Osteoblast (primary cell): ENCODE results near the gene CATSPERB. TPM values are rescaled to one million over a fixed set of nuclear protein-coding genes. Genes with fewer than 3 reads are reported as not detected.

Experiments
- DNase-seq: peaks from one replicate; pipeline ENCODE4 v3.0.0; 2011; ENCODE audit warnings: low spot score, mixed read lengths; ENCODE audit not compliant: insufficient read length; ENCODE audit errors: missing footprints
- H2AFZ ChIP-seq: 2 replicates; pipeline ENCODE4 v1.6.0; 2011; ENCODE audit warnings: mild to moderate bottlenecking, low read length
- H3K27ac ChIP-seq: 2 replicates; pipeline ENCODE4 v1.5.1; 2011; ENCODE audit warnings: mild to moderate bottlenecking, low read depth, low read length, moderate library complexity
- H3K27me3 ChIP-seq: 2 replicates; pipeline ENCODE4 v1.6.0; 2012; ENCODE audit warnings: mild to moderate bottlenecking, control low read depth, inconsistent platforms, low read length, moderate library complexity; ENCODE audit not compliant: insufficient read depth
- H3K36me3 ChIP-seq: 2 replicates; pipeline ENCODE4 v1.5.1; 2011; ENCODE audit warnings: mild to moderate bottlenecking, low read length, control low read depth, moderate library complexity; ENCODE audit not compliant: insufficient read depth
- H3K4me1 ChIP-seq: 2 replicates; pipeline ENCODE4 v1.5.1; 2011; ENCODE audit warnings: mild to moderate bottlenecking, low read length, control low read depth, moderate library complexity; ENCODE audit not compliant: insufficient read depth
- H3K4me2 ChIP-seq: 2 replicates; pipeline ENCODE4 v1.6.0; 2011; ENCODE audit warnings: mild to moderate bottlenecking, low read length; ENCODE audit not compliant: insufficient read depth
- H3K4me3 ChIP-seq: fragments of 200-600 bp; sonication (generic); 3 replicates; pipeline ENCODE4 v1.5.1; 2012; ENCODE audit warnings: mild to moderate bottlenecking, low read length, inconsistent platforms; ENCODE audit not compliant: insufficient read depth
- H3K79me2 ChIP-seq: 2 replicates; pipeline ENCODE4 v1.6.0; 2012; ENCODE audit warnings: mild to moderate bottlenecking, low read length, control low read depth, inconsistent platforms; ENCODE audit not compliant: insufficient read depth
- H3K9me3 ChIP-seq: 2 replicates; pipeline ENCODE4 v1.5.1; 2011; ENCODE audit warnings: low read depth, low read length, control low read depth
- H4K20me1 ChIP-seq: 2 replicates; pipeline ENCODE4 v1.6.0; 2012; ENCODE audit warnings: mild to moderate bottlenecking, low read length, control low read depth; ENCODE audit not compliant: insufficient read depth
- CTCF ChIP-seq: IDR thresholded peaks from 2 replicates; pipeline ENCODE4 v1.5.1; 2011; ENCODE audit warnings: mild to moderate bottlenecking, low read depth, low read length, moderate library complexity; ENCODE audit errors: extremely low read depth
- total RNA-seq: library from RNA; depleted of rRNA; stranded (reverse); fragments of >200 nt; gene quantifications from 2 replicates; pipeline ENCODE4 v1.2.3, GENCODE V29; 2012

The CATSPERB gene
- total RNA-seq, 1 donor = not detected

GRCh38 chr14:91636604-91637003 lies 95.3 kb downstream of the CATSPERB start:
- no peaks in the 10 kb centered on the region for H3K79me2 ChIP-seq
- no peak overlapping the region for H3K4me3 ChIP-seq
- no peaks in the 10 kb centered on the region for H3K36me3 ChIP-seq
- H3K27ac ChIP-seq = no peak overlapping the region
- no peak overlapping the region for H2AFZ ChIP-seq
- TF ChIP-seq CTCF = no peak
- no peaks in the 10 kb centered on the region for H3K9me3 ChIP-seq
- no peaks in the 10 kb centered on the region for H3K27me3 ChIP-seq
- H4K20me1 ChIP-seq = no peaks in the 10 kb centered on the region
- H3K4me2 ChIP-seq = no peak overlapping the region
- peak; percentile 79 for DNase-seq
- H3K4me1 ChIP-seq = no peaks in the 10 kb centered on the region

- H4K20me1 ChIP-seq = no peaks in the 10 kb centered on the region
- no peaks in the 10 kb centered on the region for H3K36me3 ChIP-seq
- no peak for TF ChIP-seq CTCF
- no peak for DNase-seq
- no peaks in the 10 kb centered on the region for H3K27me3 ChIP-seq
- H3K79me2 ChIP-seq = no peaks in the 10 kb centered on the region
- no peak overlapping the region for H3K4me3 ChIP-seq
- no peak overlapping the region for H3K4me2 ChIP-seq
- H2AFZ ChIP-seq = no peak overlapping the region
- no peaks in the 10 kb centered on the region for H3K4me1 ChIP-seq
- no peak overlapping the region for H3K27ac ChIP-seq
- H3K9me3 ChIP-seq = no peaks in the 10 kb centered on the region
These were observed 107.1 kb downstream of the CATSPERB start for GRCh38 chr14:91624757-91625156.

DNA sequence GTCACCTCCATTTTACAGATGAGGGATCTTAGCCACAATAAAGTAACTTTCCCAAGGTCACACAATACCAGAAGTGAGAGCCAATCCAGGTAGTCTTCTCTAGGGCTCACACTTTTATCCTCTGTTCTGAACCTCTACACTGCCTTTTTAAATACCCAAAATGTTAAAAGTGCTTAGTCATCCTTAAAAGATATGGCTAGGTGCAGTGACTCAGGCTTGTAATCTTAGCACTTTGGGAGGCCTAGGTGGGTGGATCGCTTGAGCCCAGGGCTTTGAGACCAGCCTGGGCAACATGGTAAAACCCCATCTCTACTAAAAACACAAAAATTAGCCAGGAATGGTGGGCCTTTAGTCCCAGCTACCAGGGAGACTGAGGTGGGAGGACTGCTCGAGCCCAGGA lies 117.7 kb downstream of the CATSPERB start:
- Histone ChIP-seq H4K20me1 (no peaks in the 10 kb centered on the region), H3K4me2 (no peak overlapping the region), H3K36me3 (no peaks in the 10 kb centered on the region), H2AFZ (no peak overlapping the region), H3K79me2 (no peaks in the 10 kb centered on the region), H3K27me3 (no peaks in the 10 kb centered on the region), H3K4me3 (no peak overlapping the region), H3K9me3 (no peaks in the 10 kb centered on the region), H3K27ac (no peak overlapping the region), H3K4me1 (peaks cover 16% of the 10 kb centered on the region)
- no peak for DNase-seq
- TF ChIP-seq CTCF = no peak

- H2AFZ ChIP-seq = peak overlapping the region; percentile 25
- H3K4me2 ChIP-seq = no peak overlapping the region
- H4K20me1 ChIP-seq = no peaks in the 10 kb centered on the region
- no peak overlapping the region for H3K4me3 ChIP-seq
- H3K27ac ChIP-seq = no peak overlapping the region
- no peak for DNase-seq
- H3K9me3 ChIP-seq = no peaks in the 10 kb centered on the region
- peaks cover 16% of the 10 kb centered on the region for H3K4me1 ChIP-seq
- TF ChIP-seq CTCF = no peak
- H3K27me3 ChIP-seq = no peaks in the 10 kb centered on the region
- no peaks in the 10 kb centered on the region for H3K36me3 ChIP-seq
- H3K79me2 ChIP-seq = no peaks in the 10 kb centered on the region
These were observed 118.3 kb downstream of the CATSPERB start for GRCh38 chr14:91613459-91614112.
